Thoracic aorta (tissue), 2 donors: ENCODE measurements around the gene NKIRAS1. TPM values are rescaled to one million over a fixed set of nuclear protein-coding genes. Genes with fewer than 3 reads are reported as not detected.
"Not testable (repeated sequence)": the region's sequence is repeated elsewhere in the genome, so short reads cannot be mapped to it uniquely, and the experiment has no call there.

Experiments
- ATAC-seq: fragments of 150-250 bp; one replicate; pipeline ENCODE4 v1.8.0; 2017; ENCODE audit warnings: low read depth; ENCODE audit not compliant: insufficient number of reproducible peaks, low FRiP score
- DNase-seq: peaks from one replicate; pipeline ENCODE4 v3.0.0-alpha.2; 2020; ENCODE audit warnings: low spot score
- H3K27ac ChIP-seq, 2 donors: fragments of 200-600 bp; sonication (generic); 1 replicate in 1 of 2; 2 replicates in 1 of 2; pipeline ENCODE4 v1.5.1; 2016; ENCODE audit warnings: mild to moderate bottlenecking in 2 of 2, moderate library complexity in 2 of 2
- H3K27me3 ChIP-seq: fragments of 200-600 bp; sonication (generic); replicated peaks from 2 replicates; pipeline ENCODE4 v1.6.0; 2016; ENCODE audit warnings: mild to moderate bottlenecking; ENCODE audit not compliant: insufficient read depth
- H3K36me3 ChIP-seq: fragments of 200-600 bp; sonication (generic); one replicate; pipeline ENCODE4 v1.5.1; 2016
- H3K4me1 ChIP-seq, 2 donors: fragments of 200-600 bp; sonication (generic); 1 replicate in 1 of 2; 2 replicates in 1 of 2; pipeline versions ENCODE4 v1.5.1 to v1.6.0; 2016; ENCODE audit warnings: low read depth in 2 of 2, mild to moderate bottlenecking in 1 of 2; ENCODE audit not compliant: control insufficient read depth in 1 of 2
- H3K4me3 ChIP-seq: fragments of 200-600 bp; sonication (generic); 2 replicates; pipeline ENCODE4 v1.5.1; 2016; ENCODE audit warnings: mild to moderate bottlenecking
- H3K9me3 ChIP-seq: fragments of 200-600 bp; sonication (generic); 2 replicates; pipeline ENCODE4 v1.5.1; 2016
- CTCF ChIP-seq: fragments of 200-600 bp; sonication (generic); IDR thresholded peaks from one replicate; pipeline ENCODE4 v1.5.1; 2019; ENCODE audit warnings: antibody characterized with exemption
- total RNA-seq, 2 donors: library from RNA; depleted of rRNA; stranded (reverse); fragments of >200 nt; gene quantifications; one replicate each; pipeline versions ENCODE4 v1.1.0 to v1.2.3, GENCODE V29; 2016

NKIRAS1 gene
- total RNA-seq, 2 donors from 2014 or later, result 15.8 to 21.0 TPM

GRCh38 chr3:23859012-23859743, 57.6 kb downstream of the NKIRAS1 start:
- no peaks in the 10 kb centered on the region for H3K27me3 ChIP-seq
- TF ChIP-seq CTCF, result no peak
- H3K9me3 ChIP-seq, result no peaks in the 10 kb centered on the region
- DNase-seq (no peak), ATAC-seq (no peak)
- H3K4me3 ChIP-seq, result no peak overlapping the region
- no peaks in the 10 kb centered on the region for H3K36me3 ChIP-seq
- H3K4me1 ChIP-seq, result peaks cover 19 to 31% of the 10 kb centered on the region in 2 donors
- peak overlapping the region in 1 of 2 donors; percentile 3 for H3K27ac ChIP-seq

- no peaks in the 10 kb centered on the region for H3K9me3 ChIP-seq
- ATAC-seq, result no peak
- H3K4me3 ChIP-seq, result no peak overlapping the region
- peaks cover 19 to 31% of the 10 kb centered on the region in 2 donors for H3K4me1 ChIP-seq
- DNase-seq, result no peak
- no peak for TF ChIP-seq CTCF
- H3K36me3 ChIP-seq, result no peaks in the 10 kb centered on the region
- H3K27me3 ChIP-seq, result no peaks in the 10 kb centered on the region
- no peak overlapping the region for H3K27ac ChIP-seq
Measured at GRCh38 chr3:23856286-23856685, 60.5 kb downstream of the NKIRAS1 start.

- not testable (repeated sequence) for H3K27me3 ChIP-seq, H3K36me3 ChIP-seq, H3K4me1 ChIP-seq, H3K4me3 ChIP-seq, DNase-seq, ATAC-seq, H3K27ac ChIP-seq, H3K9me3 ChIP-seq
Measured at GRCh38 chr3:23849462-23849861, 67.3 kb downstream of the NKIRAS1 start.

- no peaks in the 10 kb centered on the region for H3K4me1 ChIP-seq
- DNase-seq (no peak), ATAC-seq (no peak)
- H3K27ac ChIP-seq, result no peak overlapping the region
- no peak overlapping the region for H3K4me3 ChIP-seq
- no peak for TF ChIP-seq CTCF
- H3K36me3 ChIP-seq, result no peaks in the 10 kb centered on the region
- no peaks in the 10 kb centered on the region for H3K27me3 ChIP-seq
- no peaks in the 10 kb centered on the region for H3K9me3 ChIP-seq
Measured at GRCh38 chr3:23845326-23846216, 71.2 kb downstream of the NKIRAS1 start.

- DNase-seq (no peak), ATAC-seq (no peak)
- no peak for TF ChIP-seq CTCF
- Histone ChIP-seq H3K4me1 (no peaks in the 10 kb centered on the region), H3K27me3 (no peaks in the 10 kb centered on the region), H3K9me3 (no peaks in the 10 kb centered on the region), H3K27ac (no peak overlapping the region), H3K36me3 (no peaks in the 10 kb centered on the region), H3K4me3 (no peak overlapping the region)
Measured at GRCh38 chr3:23843869-23844268, 72.9 kb downstream of the NKIRAS1 start.

Other genes starting within 250 kb of the NKIRAS1 start
- gene UBE2E1, start 111.0 kb downstream of the NKIRAS1 start, total RNA-seq, result 10 to 100 TPM; 41.2 to 53.3 TPM
- gene RPL15, start 142 bp upstream of the NKIRAS1 start, total RNA-seq, result 1,000 to 10,000 TPM; 1,178 to 1,268 TPM
- gene NR1D2, start 28.3 kb upstream of the NKIRAS1 start, total RNA-seq, result 10 to 100 TPM; 33.0 to 41.6 TPM